ENCODE data around the gene RRP12.

The RRP12 gene, protein sequence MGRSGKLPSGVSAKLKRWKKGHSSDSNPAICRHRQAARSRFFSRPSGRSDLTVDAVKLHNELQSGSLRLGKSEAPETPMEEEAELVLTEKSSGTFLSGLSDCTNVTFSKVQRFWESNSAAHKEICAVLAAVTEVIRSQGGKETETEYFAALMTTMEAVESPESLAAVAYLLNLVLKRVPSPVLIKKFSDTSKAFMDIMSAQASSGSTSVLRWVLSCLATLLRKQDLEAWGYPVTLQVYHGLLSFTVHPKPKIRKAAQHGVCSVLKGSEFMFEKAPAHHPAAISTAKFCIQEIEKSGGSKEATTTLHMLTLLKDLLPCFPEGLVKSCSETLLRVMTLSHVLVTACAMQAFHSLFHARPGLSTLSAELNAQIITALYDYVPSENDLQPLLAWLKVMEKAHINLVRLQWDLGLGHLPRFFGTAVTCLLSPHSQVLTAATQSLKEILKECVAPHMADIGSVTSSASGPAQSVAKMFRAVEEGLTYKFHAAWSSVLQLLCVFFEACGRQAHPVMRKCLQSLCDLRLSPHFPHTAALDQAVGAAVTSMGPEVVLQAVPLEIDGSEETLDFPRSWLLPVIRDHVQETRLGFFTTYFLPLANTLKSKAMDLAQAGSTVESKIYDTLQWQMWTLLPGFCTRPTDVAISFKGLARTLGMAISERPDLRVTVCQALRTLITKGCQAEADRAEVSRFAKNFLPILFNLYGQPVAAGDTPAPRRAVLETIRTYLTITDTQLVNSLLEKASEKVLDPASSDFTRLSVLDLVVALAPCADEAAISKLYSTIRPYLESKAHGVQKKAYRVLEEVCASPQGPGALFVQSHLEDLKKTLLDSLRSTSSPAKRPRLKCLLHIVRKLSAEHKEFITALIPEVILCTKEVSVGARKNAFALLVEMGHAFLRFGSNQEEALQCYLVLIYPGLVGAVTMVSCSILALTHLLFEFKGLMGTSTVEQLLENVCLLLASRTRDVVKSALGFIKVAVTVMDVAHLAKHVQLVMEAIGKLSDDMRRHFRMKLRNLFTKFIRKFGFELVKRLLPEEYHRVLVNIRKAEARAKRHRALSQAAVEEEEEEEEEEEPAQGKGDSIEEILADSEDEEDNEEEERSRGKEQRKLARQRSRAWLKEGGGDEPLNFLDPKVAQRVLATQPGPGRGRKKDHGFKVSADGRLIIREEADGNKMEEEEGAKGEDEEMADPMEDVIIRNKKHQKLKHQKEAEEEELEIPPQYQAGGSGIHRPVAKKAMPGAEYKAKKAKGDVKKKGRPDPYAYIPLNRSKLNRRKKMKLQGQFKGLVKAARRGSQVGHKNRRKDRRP (N-terminal part only)

DNA sequence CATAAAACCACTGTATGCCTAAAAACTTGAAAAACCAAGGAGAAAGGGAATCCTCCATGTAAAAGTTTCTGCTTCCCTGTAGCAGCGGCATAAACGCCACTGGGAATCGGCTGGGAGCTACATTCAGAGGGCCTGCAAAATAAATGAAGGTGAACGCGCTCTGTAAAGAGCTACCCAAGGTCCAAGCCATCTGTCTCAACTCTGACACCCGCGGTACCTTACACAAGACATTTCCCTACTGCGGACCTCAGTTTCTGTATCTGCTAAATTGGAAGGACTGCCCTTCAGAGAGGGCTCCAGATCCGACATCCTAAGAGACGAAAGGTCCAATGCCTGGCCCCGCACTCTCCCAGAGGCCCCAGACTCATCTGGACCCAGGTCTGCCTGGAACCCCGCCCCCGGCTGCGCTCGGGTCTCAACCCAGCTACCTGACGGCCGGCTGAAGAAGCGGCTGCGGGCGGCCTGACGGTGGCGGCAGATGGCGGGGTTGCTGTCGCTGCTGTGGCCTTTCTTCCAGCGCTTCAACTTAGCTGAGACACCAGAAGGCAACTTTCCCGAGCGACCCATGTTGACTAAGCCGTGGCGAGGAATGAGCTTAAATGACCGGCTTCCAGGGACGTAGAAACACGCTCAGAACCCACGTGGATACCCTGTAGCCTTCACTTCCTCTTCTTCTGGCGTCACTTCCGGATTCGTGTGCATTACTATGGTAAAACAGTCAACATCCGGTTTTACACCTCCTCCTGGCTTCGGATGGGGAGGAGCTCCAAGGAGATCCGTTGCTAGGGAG is at the start of gene RRP12:
Gene RRP12 (minus strand): TSS at position 676 of the 790 bp plus-strand sequence. CDS start 109 bp downstream, at position 567.
- peak; percentile 97 for DNase-seq

DNA sequence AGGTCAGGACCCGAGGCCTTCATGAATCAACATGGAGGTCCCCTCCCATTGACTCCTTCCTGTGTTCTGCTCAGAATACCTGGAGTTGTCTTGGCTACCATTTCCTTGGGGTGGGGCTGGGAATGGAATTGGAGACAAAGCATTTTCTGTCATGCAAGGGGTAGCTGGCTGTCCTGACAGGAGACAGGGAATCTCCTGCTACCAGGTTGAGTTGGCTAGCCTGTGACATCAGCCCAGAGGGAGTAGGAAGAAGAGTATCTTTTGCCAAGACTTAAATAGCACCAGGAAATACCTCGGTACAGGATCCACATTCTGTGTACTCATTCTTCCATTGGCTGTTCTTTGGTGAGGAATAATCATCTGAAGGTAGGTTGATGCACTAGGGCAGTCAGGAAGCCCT is 49.7 kb upstream of the RRP12 start:
- no peak for DNase-seq

DNA sequence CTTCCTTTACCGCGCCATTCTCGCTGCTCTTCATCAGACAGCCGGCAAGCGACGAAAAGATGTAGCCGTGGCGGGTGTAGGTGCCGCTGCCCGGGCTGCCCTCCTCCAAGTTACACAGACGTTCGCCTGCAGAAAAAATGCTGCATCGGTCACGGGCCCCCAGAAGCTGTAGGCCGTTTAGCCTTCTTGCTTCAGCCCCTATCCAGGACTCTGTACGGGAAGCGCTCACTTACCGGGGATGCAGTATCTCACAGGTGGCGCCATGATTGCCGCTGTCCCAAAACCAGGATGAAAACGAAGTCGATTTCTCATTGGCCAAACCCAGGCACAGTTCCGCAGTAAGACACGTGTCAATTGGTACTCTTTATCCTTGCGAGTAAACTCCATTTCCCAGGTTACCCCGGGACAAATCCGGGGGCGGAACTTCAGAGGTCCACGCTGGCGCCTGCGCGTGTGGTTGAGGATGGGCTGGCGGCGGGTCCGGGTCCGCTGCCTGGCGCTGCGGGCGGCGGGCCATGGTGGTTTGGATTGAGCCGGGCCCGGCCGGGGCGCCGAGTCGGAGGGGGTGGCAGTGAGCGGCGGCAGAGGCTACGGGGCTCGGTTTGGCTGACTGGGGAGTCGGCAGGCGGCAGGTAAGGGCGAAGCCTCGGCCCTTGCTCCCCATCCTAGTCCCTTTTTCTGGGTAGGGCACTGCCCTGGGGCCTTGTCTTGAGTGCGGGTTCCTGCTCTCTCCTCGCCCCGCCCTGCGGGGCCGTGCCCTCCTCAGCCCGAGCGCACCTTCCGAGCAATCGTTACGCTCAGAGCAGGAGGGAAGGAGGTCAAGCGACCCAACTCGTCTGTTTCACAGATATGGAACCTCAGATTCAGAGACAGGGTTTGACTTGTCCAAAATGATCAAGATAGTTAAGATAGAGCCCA is 44.8 kb upstream of the RRP12 start, which contains the start of the genes EXOSC1 and ZDHHC16:
Gene EXOSC1 (minus strand): TSS at position 285 of the 918 bp plus-strand sequence. CDS start 21 bp downstream, at position 264.
Gene ZDHHC16 (plus strand): TSS at position 454 of the 918 bp plus-strand sequence. CDS start 5,501 bp downstream, outside the sequence.
- peak; percentile 97 for DNase-seq

DNA sequence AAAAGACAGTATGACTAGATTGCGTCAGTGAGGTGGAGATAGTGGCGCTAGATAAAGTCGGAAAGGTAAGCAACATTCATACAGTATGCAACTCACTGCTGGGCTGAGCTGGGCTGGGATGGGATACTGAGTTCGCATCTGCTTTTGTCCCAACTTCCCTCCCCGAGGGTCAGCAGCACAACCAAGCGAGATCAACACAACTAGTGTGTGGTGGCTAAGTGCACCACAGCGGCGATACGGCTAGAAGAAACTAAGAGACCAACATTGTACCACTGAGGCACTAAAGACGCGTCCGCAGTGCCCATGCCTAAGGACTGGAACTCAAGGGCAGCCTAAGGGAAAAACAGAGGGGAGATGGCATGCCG is 44.2 kb upstream of the RRP12 start:
- DNase-seq, result no peak

DNA sequence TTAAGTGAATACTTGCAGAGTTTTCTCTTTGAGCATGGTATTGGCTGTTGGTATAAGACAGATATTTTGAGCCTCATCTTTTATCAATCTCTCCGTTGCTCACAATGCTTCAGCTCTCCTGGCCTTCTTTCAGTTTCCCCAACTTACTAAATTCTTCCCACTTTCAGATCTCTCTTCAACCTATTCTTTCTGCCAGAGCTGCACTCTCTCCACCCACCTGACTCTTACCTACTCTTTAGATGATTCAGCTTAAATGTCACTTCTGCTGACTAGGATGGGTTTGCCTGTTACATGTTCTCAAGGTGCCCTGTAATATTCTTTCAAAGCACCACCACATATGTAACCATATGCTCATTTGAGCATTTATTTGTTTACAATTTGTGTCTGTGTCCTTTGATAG is 43.1 kb upstream of the RRP12 start:
- peak; percentile 48 for DNase-seq

DNA sequence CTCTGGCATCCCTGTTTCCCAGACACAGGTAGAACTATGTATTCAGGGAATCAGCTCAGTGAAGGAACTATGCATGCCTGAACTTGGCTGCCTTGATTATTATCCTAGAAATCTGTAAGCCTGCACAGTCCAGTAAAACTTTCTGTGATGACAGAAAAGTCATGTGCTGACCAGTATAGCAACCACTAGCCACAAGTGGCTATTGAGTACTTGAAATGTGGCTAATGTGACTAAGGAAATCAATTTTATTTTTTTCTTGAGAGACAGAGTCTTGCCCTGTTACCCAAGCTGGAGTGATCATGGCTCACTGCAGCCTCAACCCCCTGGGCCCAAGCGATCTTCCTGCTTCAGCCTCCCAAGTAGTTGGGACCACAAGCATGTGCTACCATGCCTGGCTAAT is 41.1 kb upstream of the RRP12 start:
- DNase-seq, result no peak

DNA sequence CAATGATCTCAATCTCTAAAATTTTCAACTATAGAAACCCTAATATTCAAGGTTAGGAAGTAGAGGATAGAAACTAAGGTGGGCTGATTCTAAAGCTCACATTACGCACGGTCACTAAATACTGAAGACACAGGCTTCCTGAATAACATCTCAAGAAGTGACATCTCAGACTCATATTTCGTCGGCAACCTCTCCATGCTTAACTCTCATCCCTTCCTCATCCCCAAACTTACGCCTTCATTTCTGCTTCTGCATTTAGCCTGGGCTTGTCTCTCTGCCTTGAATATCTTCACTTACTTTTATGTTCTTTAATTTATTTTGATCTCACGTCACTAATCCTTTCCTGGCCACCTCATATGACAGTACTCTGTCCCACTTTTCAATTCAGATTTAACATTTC is 34.1 kb upstream of the RRP12 start:
- no peak for DNase-seq

DNA sequence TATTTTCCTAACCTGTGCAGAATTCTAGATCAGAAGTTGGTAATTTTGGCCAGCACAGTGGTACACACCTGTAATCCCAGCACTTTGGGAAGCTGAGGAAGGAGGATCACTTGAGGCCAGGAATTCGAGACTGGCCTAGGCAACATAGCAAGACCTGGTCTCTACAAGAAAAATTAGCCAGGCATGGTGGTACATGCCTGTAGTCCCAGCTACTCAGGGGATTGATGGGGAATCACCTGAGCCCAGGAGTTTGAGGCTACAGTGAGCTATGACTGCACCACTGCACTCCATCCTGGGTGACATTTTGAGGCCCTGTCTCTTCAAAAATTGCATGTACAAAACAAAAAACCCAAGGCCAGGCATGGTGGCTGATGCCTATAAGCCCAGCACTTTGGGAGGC is 33.4 kb upstream of the RRP12 start:
- no peak for DNase-seq

DNA sequence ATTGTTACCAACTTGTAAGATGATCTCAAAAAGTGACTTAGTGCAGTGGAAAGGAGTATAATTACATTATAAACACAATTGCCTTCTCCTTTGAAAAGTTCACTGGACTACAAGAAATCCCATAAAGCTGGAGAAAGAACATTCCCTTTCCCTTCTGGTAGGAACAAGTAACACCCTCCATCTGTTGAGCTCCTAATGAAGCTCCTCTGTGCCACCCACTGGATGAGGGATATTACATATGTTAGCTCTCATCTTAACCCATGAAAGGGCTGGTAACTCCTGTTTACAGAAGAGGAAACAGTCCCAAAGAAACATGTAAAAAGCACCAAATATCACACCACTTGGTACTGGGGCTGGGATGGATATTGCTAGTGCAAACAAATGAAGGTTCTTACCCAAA is 32.9 kb upstream of the RRP12 start:
- no peak for DNase-seq

DNA sequence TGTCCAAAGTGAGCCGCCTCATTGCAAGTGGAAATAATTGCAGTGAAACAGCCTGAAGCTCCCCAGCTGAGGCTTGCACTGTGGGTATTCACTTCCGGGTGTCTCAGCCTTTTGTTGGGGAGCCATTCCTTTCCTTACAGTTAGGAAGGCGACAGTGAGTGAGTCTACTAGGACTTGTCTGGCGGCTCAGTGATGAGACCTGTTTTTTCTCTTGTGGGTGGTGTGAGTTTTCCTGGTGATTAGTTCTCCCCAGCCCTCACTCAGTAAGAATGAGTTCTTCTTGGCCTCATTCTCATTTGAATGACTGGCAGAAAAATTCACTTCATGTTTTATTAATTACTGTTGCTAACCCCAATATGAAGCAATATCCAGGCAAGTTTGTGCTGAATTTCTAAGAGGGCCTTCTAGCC is 27.4 kb upstream of the RRP12 start:
- peak; percentile 60 for DNase-seq

DNA sequence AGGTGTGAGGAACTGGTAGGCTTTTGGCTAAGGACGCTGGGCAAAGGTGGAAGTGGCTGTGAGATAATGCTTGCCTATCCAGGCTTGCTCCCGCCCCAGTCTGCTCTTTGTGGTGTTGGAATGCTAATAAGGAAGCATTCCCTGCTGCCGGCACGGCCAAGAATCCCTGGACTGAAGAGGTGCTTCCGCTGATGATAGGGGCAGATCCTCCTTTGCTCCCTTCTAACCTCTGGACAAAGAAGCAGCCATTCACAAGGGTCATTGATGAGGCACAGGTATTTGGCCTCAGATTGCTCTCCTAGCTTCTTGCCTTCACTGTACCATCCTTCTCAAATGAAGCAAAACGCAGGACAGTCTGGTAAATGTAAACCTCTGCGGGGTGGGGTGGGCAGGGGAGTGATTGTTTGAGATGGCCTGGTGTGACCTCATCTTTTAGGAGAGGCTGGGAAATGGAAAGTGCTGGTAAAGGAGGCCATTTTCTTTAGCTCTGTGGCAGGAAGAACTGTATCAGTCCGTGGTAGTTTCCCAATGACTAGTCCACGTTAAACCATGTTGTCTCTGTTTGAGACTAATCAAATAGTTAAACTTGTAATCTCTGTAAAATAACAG is 26.5 kb upstream of the RRP12 start:
- peak; percentile 85 for DNase-seq

DNA sequence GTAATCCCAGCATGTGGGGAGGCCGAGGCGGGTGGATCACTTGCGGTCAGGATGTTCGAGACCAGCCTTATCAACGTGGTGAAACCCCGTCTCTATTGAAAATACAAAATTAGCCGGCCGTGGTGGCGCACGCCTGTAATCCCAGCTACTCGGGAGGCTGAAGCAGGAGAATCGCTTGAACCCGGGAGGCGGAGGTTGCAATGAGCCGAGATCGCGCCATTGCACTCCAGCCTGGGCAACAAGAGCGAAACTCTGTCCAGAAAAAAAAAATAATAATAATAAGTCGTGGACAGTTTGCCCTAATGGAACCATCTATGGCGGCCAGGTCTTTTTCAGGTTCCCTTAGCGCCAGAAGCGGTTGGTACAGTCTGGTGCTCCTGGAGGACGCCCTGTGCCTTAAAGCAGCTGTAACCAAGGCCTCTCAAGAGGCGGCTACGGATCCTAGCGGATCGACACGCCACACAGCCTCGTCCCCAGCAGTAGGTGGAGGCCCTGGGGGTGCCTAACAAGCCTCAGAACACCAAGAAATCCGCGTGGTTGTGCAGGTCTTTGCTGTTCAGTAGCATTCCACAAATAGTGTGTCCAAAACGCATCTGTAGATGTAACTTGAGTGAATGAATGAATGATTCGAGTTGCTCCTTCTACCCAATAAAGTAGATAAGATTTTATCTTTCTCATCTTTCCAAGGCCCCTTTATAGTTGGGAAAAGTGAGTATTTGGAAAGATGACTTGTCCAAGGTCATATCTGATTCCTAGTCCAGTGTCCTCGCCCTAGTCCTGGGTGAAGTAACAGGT is 25.8 kb upstream of the RRP12 start:
- DNase-seq, result peak; percentile 25

DNA sequence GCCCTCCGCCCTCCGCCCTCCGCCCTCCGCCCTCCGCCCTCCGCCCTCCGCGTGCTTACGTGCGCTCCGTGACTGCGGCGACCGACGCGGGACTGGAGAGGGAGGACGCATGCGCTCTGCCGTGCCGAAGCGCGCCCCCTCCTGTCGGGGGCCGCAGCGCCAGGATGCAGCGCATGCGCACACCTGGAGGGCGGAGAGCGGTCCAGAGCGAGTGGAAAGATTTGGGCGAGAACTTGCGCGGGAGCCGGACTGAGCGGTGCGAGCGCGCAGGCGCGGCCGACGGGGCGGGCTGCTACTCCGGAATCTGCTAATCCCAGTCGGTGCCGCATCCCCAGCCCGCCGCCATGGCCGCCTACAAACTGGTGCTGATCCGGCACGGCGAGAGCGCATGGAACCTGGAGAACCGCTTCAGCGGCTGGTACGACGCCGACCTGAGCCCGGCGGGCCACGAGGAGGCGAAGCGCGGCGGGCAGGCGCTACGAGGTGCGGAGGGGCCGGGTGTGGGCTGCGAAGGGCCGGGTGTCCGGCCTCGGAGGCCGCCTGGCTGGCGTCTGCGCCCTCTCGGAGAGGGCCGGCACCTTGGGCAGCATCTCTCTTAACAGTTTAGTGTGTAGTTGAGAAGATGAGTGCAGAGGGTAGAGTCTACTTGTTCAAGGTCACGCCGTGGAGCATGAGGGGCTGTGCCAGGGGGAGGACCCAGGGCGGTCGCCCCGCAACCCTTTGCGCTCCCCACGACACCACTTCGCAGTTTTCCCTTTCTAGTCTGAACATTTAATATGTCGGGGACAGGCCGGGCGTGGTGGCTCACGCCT is 25.0 kb upstream of the RRP12 start, which contains the start of gene PGAM1:
Gene PGAM1 (plus strand): TSS at position 228 of the 812 bp plus-strand sequence. CDS start 117 bp downstream, at position 345.
- peak; percentile 99 for DNase-seq

DNA sequence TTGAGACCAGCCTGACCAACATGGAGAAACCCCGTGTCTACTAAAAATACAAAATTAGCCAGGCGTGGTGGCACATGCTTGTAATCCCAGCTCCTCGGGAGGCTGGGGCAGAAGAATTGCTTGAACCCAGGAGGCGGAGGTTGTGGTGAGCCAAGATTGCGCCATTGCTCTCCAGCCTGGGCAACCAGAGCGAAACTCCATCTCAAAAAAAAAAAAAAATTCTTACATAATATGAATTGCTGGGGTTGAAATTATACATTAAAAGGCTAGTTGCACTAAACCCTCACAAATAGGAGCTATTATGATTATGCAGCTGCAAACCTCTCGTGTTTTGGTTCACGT is 22.6 kb upstream of the RRP12 start:
- peak; percentile 13 for DNase-seq

DNA sequence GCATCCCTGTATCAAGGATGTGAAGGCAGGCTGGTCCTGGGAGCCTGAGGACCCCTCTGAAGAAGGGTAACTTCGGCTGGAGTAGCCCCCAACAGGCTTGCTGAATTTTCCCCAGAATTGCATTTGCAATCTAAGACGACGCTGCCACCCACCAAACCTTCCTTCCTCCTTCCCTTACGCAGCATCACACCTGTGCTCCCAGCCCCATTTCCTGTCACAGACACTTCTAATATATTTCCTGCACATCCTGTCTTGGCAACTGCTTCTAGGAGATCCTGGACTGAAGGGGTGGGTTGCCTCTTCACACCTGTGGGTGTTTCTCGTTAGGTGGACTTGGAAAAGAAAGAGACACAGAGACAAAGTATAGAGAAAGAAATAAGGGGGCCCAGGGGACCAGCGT is 15.4 kb upstream of the RRP12 start:
- peak; percentile 20 for DNase-seq

DNA sequence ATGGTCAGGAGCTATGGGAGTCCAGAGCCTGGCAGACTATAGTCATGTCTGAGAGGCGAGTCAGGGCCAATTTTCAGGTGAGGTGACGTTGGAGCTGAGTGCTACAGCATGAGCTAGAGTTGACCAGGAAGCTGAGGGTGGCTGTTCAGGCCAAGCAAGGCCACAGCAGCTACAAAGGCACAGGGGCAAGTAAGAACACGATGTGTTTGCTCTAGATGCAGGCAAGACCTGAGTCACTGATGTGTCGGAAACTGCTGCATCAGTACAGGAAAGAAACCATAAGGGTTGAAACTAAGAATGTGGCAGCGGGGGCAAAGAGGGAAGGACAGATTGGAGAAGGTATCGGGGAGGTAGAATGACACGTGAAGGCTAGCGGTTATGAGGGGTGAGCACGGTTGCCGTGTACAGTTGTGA is 11.8 kb upstream of the RRP12 start:
- peak; percentile 93 for DNase-seq

DNA sequence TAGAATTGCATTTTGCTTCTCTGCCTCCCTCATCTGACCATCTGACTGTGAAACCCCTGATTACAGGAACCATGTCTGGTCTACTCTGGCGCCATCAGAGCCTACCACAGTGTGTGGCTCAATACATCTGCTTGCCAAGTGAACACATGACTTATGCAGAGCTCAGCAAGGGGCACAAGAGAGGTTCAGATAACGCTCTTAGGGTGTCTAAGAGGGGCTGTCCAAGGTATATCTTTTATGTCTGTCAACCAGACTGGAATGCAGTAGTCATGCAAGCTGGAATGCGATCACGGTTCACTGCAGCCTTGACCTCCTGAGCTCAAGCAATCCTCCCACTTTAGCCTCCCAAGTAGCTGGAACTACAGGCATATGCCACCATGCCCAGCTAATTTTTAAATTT is 10.3 kb upstream of the RRP12 start:
- DNase-seq, result no peak

DNA sequence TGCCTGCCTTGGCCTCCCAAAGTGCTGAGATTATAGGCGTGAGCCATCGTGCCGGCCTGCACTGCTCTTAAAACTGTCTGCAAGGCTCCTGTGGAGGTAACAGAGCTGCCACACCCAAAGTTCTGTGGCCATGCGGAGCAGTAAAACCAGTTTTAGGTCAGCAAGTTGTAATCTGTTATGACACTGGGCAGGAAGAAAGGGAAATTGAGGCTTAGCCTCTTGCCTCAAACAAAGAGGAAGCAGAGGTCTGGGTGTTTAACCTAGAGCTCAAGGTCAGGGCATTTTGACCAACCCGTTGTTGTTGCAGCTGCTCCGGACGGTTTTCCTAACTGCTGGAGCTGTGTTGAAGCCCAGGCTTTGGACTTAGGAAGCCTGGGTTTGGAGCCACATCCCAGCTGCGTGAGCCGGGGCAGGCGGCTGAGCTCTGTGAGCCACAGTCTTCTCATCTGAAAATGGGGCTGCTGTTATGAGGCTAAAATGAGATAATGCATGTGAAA is 7.4 kb upstream of the RRP12 start:
- DNase-seq, result no peak

DNA sequence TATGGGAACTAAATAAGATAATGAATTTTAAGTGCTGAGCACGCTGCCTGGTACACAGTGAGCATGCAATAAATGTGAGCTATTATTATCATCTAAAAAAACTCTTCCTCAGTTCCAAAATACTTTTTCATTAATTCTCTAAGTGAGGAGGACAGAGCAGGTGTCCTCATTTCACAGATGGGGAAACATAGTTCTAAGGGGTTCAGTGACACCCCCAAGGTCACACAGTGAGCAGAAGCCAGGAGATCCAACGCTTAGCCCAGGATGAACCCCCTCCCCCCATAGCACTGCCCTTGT is 6.8 kb upstream of the RRP12 start:
- DNase-seq, result no peak
